A549 (cell line): Measurements from ENCODE around the gene CBFA2T3. TPM values are rescaled to one million over a fixed set of nuclear protein-coding genes. Genes with fewer than 3 reads are reported as not detected.

ENCODE experiments used
- ATAC-seq, 2 experiments: fragments of 200-7000 bp in 1 of 2; fragments of >200 bp in 1 of 2; cut with Nextera tagmentation in 1 of 2; cut with Tn5 transposase in 1 of 2; 3 replicates each; pipeline versions ENCODE4 v1.8.0 to v1.9.1; 2018 to 2020; ENCODE audit warnings: mild to moderate bottlenecking in 1 of 2, moderate library complexity in 1 of 2
- CTCF ChIA-PET: fragments of 300-600 bp; sonication (Branson Sonifier 250); formaldehyde crosslinking; extraction: SDS; loops from one replicate; lab custom pipeline; 2021; ENCODE audit warnings: antibody characterized with exemption, inconsistent platforms; lab: Yijun Ruan, JAX
- POLR2A ChIA-PET: fragments of 350-600 bp; formaldehyde crosslinking; extraction: SDS; loops from one replicate; lab custom pipeline; 2021; ENCODE audit warnings: antibody characterized with exemption, inconsistent platforms; lab: Yijun Ruan, JAX
- DNase-seq, 2 experiments: peaks; one replicate each; pipeline versions ENCODE4 v3.0.0 to v3.0.0-alpha.2; 2011 to 2016; ENCODE audit warnings: low read depth in 1 of 2, low spot score in 1 of 2
- FAIRE-seq: peaks from 2 replicates; lab custom pipeline; 2011; peaks lifted over from hg19 to GRCh38; lab: Jason Lieb, UNC
- H3K27ac ChIP-seq, 2 experiments: fragments of >200 bp; sonication (Bioruptor Twin); formaldehyde crosslinking; 3 replicates each; pipeline ENCODE4 v1.5.1; 2016 to 2017
- H3K4me1 ChIP-seq: fragments of >200 bp; sonication (Bioruptor Twin); formaldehyde crosslinking; 3 replicates; pipeline ENCODE4 v1.6.1; 2016
- H3K4me2 ChIP-seq: fragments of >200 bp; sonication (Bioruptor Twin); formaldehyde crosslinking; 3 replicates; pipeline ENCODE4 v1.6.1; 2016
- H3K4me3 ChIP-seq: fragments of >200 bp; sonication (Bioruptor Twin); formaldehyde crosslinking; 3 replicates; pipeline ENCODE4 v1.5.1; 2016
- H3K9me3 ChIP-seq: fragments of >200 bp; sonication (Bioruptor Twin); formaldehyde crosslinking; 3 replicates; pipeline ENCODE4 v1.6.1; 2016
- ATOH8 ChIP-seq: fragments of 250-450 bp; sonication (Bioruptor Pico); IDR thresholded peaks from 2 replicates; pipeline ENCODE4 v1.5.0; 2020; ENCODE audit warnings: low read depth, mild to moderate bottlenecking, moderate library complexity
- CEBPB ChIP-seq, 2 experiments: fragments of >200 bp in 1 of 2; sonication (Bioruptor Twin) in 1 of 2; formaldehyde crosslinking in 1 of 2; IDR thresholded peaks; 2 replicates each; pipeline ENCODE4 v1.6.1; 2012 to 2016
- EHF ChIP-seq: fragments of 250-450 bp; sonication (Bioruptor Pico); IDR thresholded peaks from 2 replicates; pipeline ENCODE4 v1.5.0; 2020; ENCODE audit warnings: mild to moderate bottlenecking
- ESRRA ChIP-seq: fragments of 150-350 bp; IDR thresholded peaks from 2 replicates; pipeline ENCODE4 v1.6.1; 2014; ENCODE audit warnings: mild to moderate bottlenecking, low read length, borderline replicate concordance
- FOSB ChIP-seq: fragments of 250-450 bp; sonication (Bioruptor Pico); IDR thresholded peaks from 2 replicates; pipeline ENCODE4 v1.5.0; 2020; ENCODE audit warnings: mild to moderate bottlenecking, moderate library complexity
- FOXS1 ChIP-seq: fragments of 250-450 bp; sonication (Bioruptor Pico); IDR thresholded peaks from 2 replicates; pipeline ENCODE4 v1.5.0; 2020; ENCODE audit warnings: mild to moderate bottlenecking, moderate library complexity
- GATA3 ChIP-seq: IDR thresholded peaks from 2 replicates; pipeline ENCODE4 v1.6.1; 2012; ENCODE audit warnings: borderline replicate concordance
- HEYL ChIP-seq: fragments of 250-450 bp; sonication (Bioruptor Pico); IDR thresholded peaks from 2 replicates; pipeline ENCODE4 v1.8.0; 2021; ENCODE audit warnings: mild to moderate bottlenecking, moderate library complexity
- HOXB5 ChIP-seq: fragments of 250-450 bp; sonication (Bioruptor Pico); IDR thresholded peaks from 2 replicates; pipeline ENCODE4 v1.5.0; 2020; ENCODE audit warnings: mild to moderate bottlenecking, moderate library complexity
- JUNB ChIP-seq: fragments of >200 bp; sonication (Bioruptor Twin); formaldehyde crosslinking; IDR thresholded peaks from 2 replicates; pipeline ENCODE4 v1.6.1; 2016
- KDM5A ChIP-seq: fragments of 200-600 bp; sonication (generic); IDR thresholded peaks from 2 replicates; pipeline ENCODE4 v1.6.1; 2016; ENCODE audit warnings: antibody characterized with exemption, mild to moderate bottlenecking
- NFE2L2 ChIP-seq: fragments of 150-350 bp; conservative IDR thresholded peaks from 2 replicates; pipeline ENCODE4 v1.6.1; 2014; ENCODE audit warnings: low read length
- POLR2AphosphoS2 ChIP-seq: conservative IDR thresholded peaks from 2 replicates; pipeline ENCODE4 v1.6.1; 2012; ENCODE audit warnings: low read length, improper control_type of control experiment, inconsistent platforms
- RCOR1 ChIP-seq: fragments of 150-350 bp; IDR thresholded peaks from 2 replicates; pipeline ENCODE4 v1.6.1; 2014; ENCODE audit warnings: antibody characterized with exemption, low read length, low read depth
- REST ChIP-seq: fragments of 200-600 bp; sonication (generic); IDR thresholded peaks from 2 replicates; pipeline ENCODE4 v1.6.1; 2016; ENCODE audit warnings: antibody characterized with exemption, mild to moderate bottlenecking, moderate library complexity
- ZC3H11A ChIP-seq: fragments of 450-650 bp; IDR thresholded peaks from 2 replicates; pipeline ENCODE4 v1.6.1; 2014; ENCODE audit warnings: antibody characterized with exemption, mild to moderate bottlenecking
- ZSCAN20 ChIP-seq: fragments of 250-450 bp; sonication (Bioruptor Pico); IDR thresholded peaks from 2 replicates; pipeline ENCODE4 v1.8.0; 2022; ENCODE audit warnings: mild to moderate bottlenecking, moderate library complexity
- WGBS: methylation state at CpG from one replicate; pipeline ENCODE4 v1.1.6; 2017; ENCODE audit errors: missing lambda C conversion rate; 5-methylcytosine and 5-hydroxymethylcytosine counted together
- polyA plus RNA-seq, 4 experiments: library from polyadenylated mRNA; depleted of rRNA in 3 of 4; stranded (reverse); fragments of >200 nt; fragmentation: RNase III in 1 of 4; extraction: RNeasy Plus Mini Kit Qiagen cat#74134 plus additional on column Dnase treatment in 1 of 4; gene quantifications; 2 replicates in 3 of 4; 3 replicates in 1 of 4; pipeline ENCODE4 v1.2.3, GENCODE V29; 2011 to 2017

Gene CBFA2T3
- polyA plus RNA-seq, 2 of the 4 experiments (the other 2 are of a cell fraction): 0.08 TPM; not detected in 1

GRCh38 chr16:88973415-88974050 lies 3.5 kb downstream of the CBFA2T3 start:
- ChIA-PET CTCF (interaction anchor here (0.6 to 1.5 kb wide), 4 partner anchors 16 to 236 kb away, joined by 3 read pairs; no protein-coding TSS in a partner anchor), POLR2A (no interaction called here)
- DNase-seq: no peak
- H3K9me3 ChIP-seq: no peaks in the 10 kb centered on the region
- no peak overlapping the region for H3K4me3 ChIP-seq
- no peak for TF ChIP-seq JUNB
- TF ChIP-seq ZC3H11A: no peak
- no peak for TF ChIP-seq EHF (CRISPR knock-in tag)
- no peak for TF ChIP-seq GATA3
- no peak for TF ChIP-seq FOSB (CRISPR knock-in tag)
- TF ChIP-seq POLR2AphosphoS2: no peak
- no peak for TF ChIP-seq REST
- no peak for TF ChIP-seq KDM5A
- no peak for TF ChIP-seq RCOR1
- no peak for TF ChIP-seq ZSCAN20
- TF ChIP-seq FOXS1: no peak
- no peak for TF ChIP-seq HEYL (CRISPR knock-in tag)
- ATAC-seq: no peak
- H3K4me2 ChIP-seq: no peak overlapping the region
- WGBS: 47% methylated on average over 15 of the region's 19 CpGs
- H3K4me1 ChIP-seq: no peaks in the 10 kb centered on the region
- FAIRE-seq: no peak
- H3K27ac ChIP-seq: no peak overlapping the region

DNA sequence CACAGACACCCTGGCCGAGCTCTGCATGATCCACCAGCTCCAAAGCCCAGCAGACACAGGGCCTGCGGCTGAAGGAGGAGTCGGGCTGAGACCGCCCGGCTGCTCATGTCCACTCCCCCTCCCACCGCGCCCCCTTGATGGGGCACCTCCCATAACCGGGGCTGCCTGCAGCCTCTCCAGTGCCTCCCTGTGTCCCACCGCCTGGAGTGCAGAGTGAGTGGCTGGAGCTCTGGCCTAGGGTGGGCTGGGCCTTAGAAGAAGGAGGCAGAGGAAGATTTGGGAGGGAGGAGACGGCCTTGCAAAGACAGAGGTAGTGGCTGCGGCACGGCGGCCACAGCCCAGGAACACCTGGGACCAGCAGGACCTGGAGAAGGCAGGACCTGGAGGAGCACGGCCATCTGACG lies 4.0 kb downstream of the CBFA2T3 start:
- ATAC-seq: peak in 1 of 2 experiments; percentile 27; a peak in 4 of 6 replicates
- H3K4me3 ChIP-seq: no peak overlapping the region
- H3K4me2 ChIP-seq: no peak overlapping the region
- 58% methylated on average over 8 of the region's 15 CpGs for WGBS
- H3K9me3 ChIP-seq: no peaks in the 10 kb centered on the region
- CTCF ChIA-PET: interaction anchor here (0.8 to 1.5 kb wide), 4 partner anchors 16 to 236 kb away, joined by 3 read pairs; no protein-coding TSS in a partner anchor
- POLR2A ChIA-PET: no interaction called here
- no peak overlapping the region for H3K27ac ChIP-seq
- no peak for FAIRE-seq
- TF ChIP-seq RCOR1: no peak
- TF ChIP-seq FOXS1: no peak
- H3K4me1 ChIP-seq: no peaks in the 10 kb centered on the region
- no peak for DNase-seq

DNA sequence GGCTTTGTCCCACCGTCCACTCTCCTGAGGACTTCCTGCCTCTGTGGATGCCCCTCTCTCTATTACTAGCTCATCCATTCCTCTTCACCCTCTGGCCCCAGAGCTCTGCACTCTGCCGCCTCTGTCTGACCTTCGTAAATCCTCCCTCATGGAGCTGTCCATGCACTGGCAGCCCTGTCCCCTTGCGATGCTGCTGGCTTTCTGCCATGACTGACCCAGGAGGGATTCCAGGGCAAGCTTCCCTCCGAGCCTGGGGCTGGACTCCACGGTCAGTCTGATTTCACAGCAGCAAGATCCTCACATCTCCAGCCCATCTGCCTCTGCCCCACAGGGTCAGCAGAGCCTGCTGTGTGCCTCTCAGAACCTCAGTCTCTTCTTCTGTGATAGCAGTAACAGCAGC lies 4.7 kb downstream of the CBFA2T3 start:
- ChIA-PET POLR2A (no interaction called here), CTCF (interaction anchor here (0.8 to 1.5 kb wide), 3 partner anchors 15 to 235 kb away, joined by 3 read pairs; no protein-coding TSS in a partner anchor)
- ATAC-seq (no peak), FAIRE-seq (no peak), DNase-seq (no peak)
- 43% methylated on average over 6 of the region's 6 CpGs for WGBS
- TF ChIP-seq HEYL (CRISPR knock-in tag) (no peak), HOXB5 (no peak), ATOH8 (CRISPR knock-in tag) (no peak), GATA3 (no peak), ESRRA (no peak), CEBPB (IDR thresholded peaks at IDR 0.05) (no peak), NFE2L2 (no peak)
- Histone ChIP-seq H3K27ac (no peak overlapping the region), H3K4me2 (no peak overlapping the region), H3K4me3 (no peak overlapping the region), H3K4me1 (no peaks in the 10 kb centered on the region), H3K9me3 (no peaks in the 10 kb centered on the region)
